A549 (cell line): ENCODE data around the gene KCNJ9. TPM values are rescaled to one million over a fixed set of nuclear protein-coding genes. Genes with fewer than 3 reads are reported as not detected.

Experiments
- ATAC-seq, 2 experiments: fragments of 200-7000 bp in 1 of 2; fragments of >200 bp in 1 of 2; cut with Nextera tagmentation in 1 of 2; cut with Tn5 transposase in 1 of 2; 3 replicates each; pipeline versions ENCODE4 v1.8.0 to v1.9.1; 2018 to 2020; ENCODE audit warnings: mild to moderate bottlenecking in 1 of 2, moderate library complexity in 1 of 2
- CTCF ChIA-PET: fragments of 300-600 bp; sonication (Branson Sonifier 250); formaldehyde crosslinking; extraction: SDS; loops from one replicate; lab custom pipeline; 2021; ENCODE audit warnings: antibody characterized with exemption, inconsistent platforms; lab: Yijun Ruan, JAX
- POLR2A ChIA-PET: fragments of 350-600 bp; formaldehyde crosslinking; extraction: SDS; loops from one replicate; lab custom pipeline; 2021; ENCODE audit warnings: antibody characterized with exemption, inconsistent platforms; lab: Yijun Ruan, JAX
- DNase-seq, 2 experiments: peaks; one replicate each; pipeline versions ENCODE4 v3.0.0 to v3.0.0-alpha.2; 2011 to 2016; ENCODE audit warnings: low read depth in 1 of 2, low spot score in 1 of 2
- FAIRE-seq: peaks from 2 replicates; lab custom pipeline; 2011; peaks lifted over from hg19 to GRCh38; lab: Jason Lieb, UNC
- H3K27ac ChIP-seq, 2 experiments: fragments of >200 bp; sonication (Bioruptor Twin); formaldehyde crosslinking; 3 replicates each; pipeline ENCODE4 v1.5.1; 2016 to 2017
- H3K4me1 ChIP-seq: fragments of >200 bp; sonication (Bioruptor Twin); formaldehyde crosslinking; 3 replicates; pipeline ENCODE4 v1.6.1; 2016
- H3K4me2 ChIP-seq: fragments of >200 bp; sonication (Bioruptor Twin); formaldehyde crosslinking; 3 replicates; pipeline ENCODE4 v1.6.1; 2016
- H3K4me3 ChIP-seq: fragments of >200 bp; sonication (Bioruptor Twin); formaldehyde crosslinking; 3 replicates; pipeline ENCODE4 v1.5.1; 2016
- H3K9me3 ChIP-seq: fragments of >200 bp; sonication (Bioruptor Twin); formaldehyde crosslinking; 3 replicates; pipeline ENCODE4 v1.6.1; 2016
- BHLHE40 ChIP-seq: IDR thresholded peaks from 2 replicates; pipeline ENCODE4 v1.6.1; 2012; ENCODE audit warnings: low read depth, low read length, inconsistent platforms
- CHD2 ChIP-seq: fragments of 150-350 bp; IDR thresholded peaks from 2 replicates; pipeline ENCODE4 v1.6.1; 2014; ENCODE audit warnings: low read length; ENCODE audit not compliant: partially characterized antibody
- CHD4 ChIP-seq: fragments of 200-600 bp; sonication (generic); IDR thresholded peaks from 2 replicates; pipeline ENCODE4 v1.6.1; 2016; ENCODE audit warnings: antibody characterized with exemption, mild to moderate bottlenecking, borderline replicate concordance
- EHMT2 ChIP-seq: fragments of 200-600 bp; sonication (generic); IDR thresholded peaks from 2 replicates; pipeline ENCODE4 v1.6.1; 2016; ENCODE audit warnings: antibody characterized with exemption, low read depth, mild to moderate bottlenecking, moderate library complexity
- EP300 ChIP-seq, 2 experiments: fragments of >200 bp; sonication (Bioruptor Twin); formaldehyde crosslinking; IDR thresholded peaks; 2 replicates in 1 of 2; 3 replicates in 1 of 2; pipeline ENCODE4 v1.6.1; 2016 to 2017
- ESRRA ChIP-seq: fragments of 150-350 bp; IDR thresholded peaks from 2 replicates; pipeline ENCODE4 v1.6.1; 2014; ENCODE audit warnings: mild to moderate bottlenecking, low read length, borderline replicate concordance
- FOSL2 ChIP-seq, 2 experiments: fragments of 450-650 bp in 1 of 2; fragments of >200 bp in 1 of 2; sonication (Bioruptor Twin) in 1 of 2; formaldehyde crosslinking; IDR thresholded peaks; 2 replicates each; pipeline versions ENCODE4 v1.5.0 to v1.6.1; 2016 to 2020; ENCODE audit warnings: mild to moderate bottlenecking in 1 of 2, moderate library complexity in 1 of 2
- GATA3 ChIP-seq: IDR thresholded peaks from 2 replicates; pipeline ENCODE4 v1.6.1; 2012; ENCODE audit warnings: borderline replicate concordance
- HDAC2 ChIP-seq: fragments of 200-600 bp; sonication (generic); IDR thresholded peaks from 2 replicates; pipeline ENCODE4 v1.6.1; 2016
- HEYL ChIP-seq: fragments of 250-450 bp; sonication (Bioruptor Pico); IDR thresholded peaks from 2 replicates; pipeline ENCODE4 v1.8.0; 2021; ENCODE audit warnings: mild to moderate bottlenecking, moderate library complexity
- HOXA7 ChIP-seq: fragments of 250-450 bp; sonication (Bioruptor Pico); IDR thresholded peaks from 2 replicates; pipeline ENCODE4 v1.5.0; 2020; ENCODE audit warnings: mild to moderate bottlenecking, moderate library complexity
- HOXB13 ChIP-seq: fragments of 250-450 bp; sonication (Bioruptor Pico); IDR thresholded peaks from 2 replicates; pipeline ENCODE4 v1.5.0; 2020; ENCODE audit warnings: low read depth, mild to moderate bottlenecking, moderate library complexity
- HOXB5 ChIP-seq: fragments of 250-450 bp; sonication (Bioruptor Pico); IDR thresholded peaks from 2 replicates; pipeline ENCODE4 v1.5.0; 2020; ENCODE audit warnings: mild to moderate bottlenecking, moderate library complexity
- JUN ChIP-seq, 2 experiments: fragments of >200 bp; sonication (Bioruptor Twin); formaldehyde crosslinking; IDR thresholded peaks; 2 replicates in 1 of 2; 3 replicates in 1 of 2; pipeline ENCODE4 v1.6.1; 2016 to 2017
- KDM1A ChIP-seq: fragments of 200-600 bp; sonication (generic); IDR thresholded peaks from 2 replicates; pipeline ENCODE4 v1.6.1; 2016; ENCODE audit warnings: low read depth, mild to moderate bottlenecking
- KDM5A ChIP-seq: fragments of 200-600 bp; sonication (generic); IDR thresholded peaks from 2 replicates; pipeline ENCODE4 v1.6.1; 2016; ENCODE audit warnings: antibody characterized with exemption, mild to moderate bottlenecking
- MAFK ChIP-seq: fragments of 450-650 bp; IDR thresholded peaks from 2 replicates; pipeline ENCODE4 v1.6.1; 2014; ENCODE audit not compliant: partially characterized antibody
- MAZ ChIP-seq: fragments of 150-350 bp; IDR thresholded peaks from 2 replicates; pipeline ENCODE4 v1.6.1; 2014; ENCODE audit warnings: antibody characterized with exemption, low read depth, low read length, borderline replicate concordance
- MYC ChIP-seq: IDR thresholded peaks from 2 replicates; pipeline ENCODE4 v1.6.1; 2012; ENCODE audit warnings: mild to moderate bottlenecking, inconsistent platforms, low read length, improper control_type of control experiment, borderline replicate concordance
- NPAS2 ChIP-seq: fragments of 250-450 bp; sonication (Bioruptor Pico); IDR thresholded peaks from 2 replicates; pipeline ENCODE4 v1.8.0; 2022; ENCODE audit warnings: mild to moderate bottlenecking, moderate library complexity, borderline replicate concordance
- NR3C1 ChIP-seq: fragments of >200 bp; sonication (Bioruptor Twin); formaldehyde crosslinking; IDR thresholded peaks from 3 replicates; pipeline ENCODE4 v1.6.1; 2017
- POLR2A ChIP-seq: IDR thresholded peaks from 2 replicates; pipeline ENCODE4 v1.6.1; 2012; ENCODE audit warnings: mild to moderate bottlenecking, low read length
- POLR2AphosphoS2 ChIP-seq: conservative IDR thresholded peaks from 2 replicates; pipeline ENCODE4 v1.6.1; 2012; ENCODE audit warnings: low read length, improper control_type of control experiment, inconsistent platforms
- RARB ChIP-seq: fragments of 250-450 bp; sonication (Bioruptor Pico); IDR thresholded peaks from 2 replicates; pipeline ENCODE4 v1.8.0; 2021; ENCODE audit warnings: mild to moderate bottlenecking, moderate library complexity
- RCOR1 ChIP-seq: fragments of 150-350 bp; IDR thresholded peaks from 2 replicates; pipeline ENCODE4 v1.6.1; 2014; ENCODE audit warnings: antibody characterized with exemption, low read length, low read depth
- RFX5 ChIP-seq: fragments of 450-650 bp; IDR thresholded peaks from 2 replicates; pipeline ENCODE4 v1.7.1; 2014; ENCODE audit warnings: antibody characterized with exemption, mild to moderate bottlenecking, moderate library complexity
- SMC3 ChIP-seq: fragments of >200 bp; sonication (Bioruptor Twin); formaldehyde crosslinking; IDR thresholded peaks from 3 replicates; pipeline ENCODE4 v1.6.1; 2018; ENCODE audit warnings: inconsistent platforms
- SREBF2 ChIP-seq: fragments of 450-650 bp; IDR thresholded peaks from 2 replicates; pipeline ENCODE4 v1.6.1; 2014; ENCODE audit warnings: mild to moderate bottlenecking, moderate library complexity
- TFCP2L1 ChIP-seq: fragments of 250-450 bp; sonication (Bioruptor Pico); IDR thresholded peaks from 2 replicates; pipeline ENCODE4 v1.5.0; 2021; ENCODE audit warnings: mild to moderate bottlenecking
- TP53 ChIP-seq: fragments of 250-450 bp; sonication (Bioruptor Pico); IDR thresholded peaks from 2 replicates; pipeline ENCODE4 v1.5.0; 2021; ENCODE audit warnings: mild to moderate bottlenecking, moderate library complexity
- ZFP36 ChIP-seq: fragments of 450-650 bp; IDR thresholded peaks from 2 replicates; pipeline ENCODE4 v1.6.1; 2014; ENCODE audit warnings: borderline replicate concordance; ENCODE audit not compliant: partially characterized antibody
- ZNF302 ChIP-seq: fragments of 250-450 bp; sonication (Bioruptor Pico); IDR thresholded peaks from 2 replicates; pipeline ENCODE4 v1.9.0; 2021; ENCODE audit warnings: inconsistent platforms, mild to moderate bottlenecking, moderate library complexity
- WGBS: methylation state at CpG from one replicate; pipeline ENCODE4 v1.1.6; 2017; ENCODE audit errors: missing lambda C conversion rate; 5-methylcytosine and 5-hydroxymethylcytosine counted together
- polyA plus RNA-seq, 4 experiments: library from polyadenylated mRNA; depleted of rRNA in 3 of 4; stranded (reverse); fragments of >200 nt; fragmentation: RNase III in 1 of 4; extraction: RNeasy Plus Mini Kit Qiagen cat#74134 plus additional on column Dnase treatment in 1 of 4; gene quantifications; 2 replicates in 3 of 4; 3 replicates in 1 of 4; pipeline ENCODE4 v1.2.3, GENCODE V29; 2011 to 2017
- TF ChIP-seq, protein P1 (sequence below): fragments of 250-450 bp; sonication (Bioruptor Pico); IDR thresholded peaks from 2 replicates; pipeline ENCODE4 v1.5.0; 2021; ENCODE audit warnings: mild to moderate bottlenecking, moderate library complexity, borderline replicate concordance
- TF ChIP-seq, protein P2 (sequence below): fragments of 150-350 bp; IDR thresholded peaks from 2 replicates; pipeline ENCODE4 v1.6.1; 2014; ENCODE audit warnings: low read depth, mild to moderate bottlenecking, low read length
- TF ChIP-seq, protein P3 (sequence below): fragments of 250-450 bp; sonication (Bioruptor Pico); IDR thresholded peaks from 2 replicates; pipeline ENCODE4 v1.5.0; 2020; ENCODE audit warnings: low read depth, mild to moderate bottlenecking, moderate library complexity
- TF ChIP-seq, protein P4 (sequence below): fragments of >200 bp; sonication (Bioruptor Twin); formaldehyde crosslinking; IDR thresholded peaks from 2 replicates; pipeline ENCODE4 v1.6.1; 2016
- TF ChIP-seq, protein P5 (sequence below): fragments of >200 bp; sonication (Bioruptor Twin); formaldehyde crosslinking; IDR thresholded peaks from 3 replicates; pipeline ENCODE4 v1.6.1; 2016
- TF ChIP-seq, protein P6 (sequence below): IDR thresholded peaks from 2 replicates; pipeline ENCODE4 v1.6.1; 2012

KCNJ9 gene
- polyA plus RNA-seq, 2 of the 4 experiments (the other 2 are of a cell fraction): not detected

DNA sequence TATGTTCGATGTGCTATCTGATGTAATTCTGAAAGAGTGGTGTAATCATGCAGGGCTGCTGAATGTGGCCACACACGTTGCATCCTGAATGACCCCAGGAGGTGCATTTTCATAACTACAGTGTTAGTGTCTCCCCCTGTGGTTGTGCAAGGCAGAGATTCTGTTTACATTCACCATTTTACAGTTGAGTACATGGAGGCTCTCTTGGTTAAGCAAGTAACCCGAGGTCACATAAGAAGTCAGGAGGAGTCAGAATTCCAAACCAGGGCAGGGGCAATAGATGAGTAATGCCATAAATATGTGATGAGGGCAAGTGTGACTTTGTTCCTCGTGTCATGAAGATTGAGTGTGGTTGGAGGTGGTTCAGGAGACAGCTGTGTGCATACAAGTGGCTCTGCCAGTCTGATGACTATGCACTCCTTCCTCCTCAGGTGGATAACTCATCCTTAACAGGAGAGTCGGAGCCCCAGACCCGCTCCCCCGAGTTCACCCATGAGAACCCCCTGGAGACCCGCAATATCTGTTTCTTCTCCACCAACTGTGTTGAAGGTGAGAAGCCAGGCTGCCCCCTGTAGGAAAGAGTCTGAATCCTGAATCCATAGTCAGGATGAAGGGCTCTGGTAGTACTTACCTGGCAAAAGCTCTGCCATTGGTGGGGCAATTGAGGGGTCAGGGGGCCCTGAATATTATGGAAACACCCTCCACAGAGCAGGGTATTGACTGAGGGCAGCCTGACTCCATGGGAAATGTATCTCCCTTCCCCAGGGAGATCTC lies 43.6 kb downstream of the KCNJ9 start:
- CTCF ChIA-PET: interaction anchor here (0.6 to 23.7 kb wide), 14 partner anchors 15 to 252 kb away, joined by 3 to 222 read pairs (median 3); partner anchors contain the start of gene PEA15
- POLR2A ChIA-PET: no interaction called here
- FAIRE-seq: peak; percentile 36
- Histone ChIP-seq H3K27ac (peak overlapping the region; percentile 85 to 93), H3K4me1 (peaks cover 54% of the 10 kb centered on the region), H3K4me3 (no peak overlapping the region), H3K9me3 (no peaks in the 10 kb centered on the region), H3K4me2 (peak overlapping the region; percentile 64)
- 20% methylated on average over 8 of the region's 8 CpGs for WGBS
- peak; percentile 90 to 94 for DNase-seq
- peak; percentile 82 to 86 for ATAC-seq
- TF ChIP-seq POLR2AphosphoS2: no peak
- TF ChIP-seq, protein P1, sequence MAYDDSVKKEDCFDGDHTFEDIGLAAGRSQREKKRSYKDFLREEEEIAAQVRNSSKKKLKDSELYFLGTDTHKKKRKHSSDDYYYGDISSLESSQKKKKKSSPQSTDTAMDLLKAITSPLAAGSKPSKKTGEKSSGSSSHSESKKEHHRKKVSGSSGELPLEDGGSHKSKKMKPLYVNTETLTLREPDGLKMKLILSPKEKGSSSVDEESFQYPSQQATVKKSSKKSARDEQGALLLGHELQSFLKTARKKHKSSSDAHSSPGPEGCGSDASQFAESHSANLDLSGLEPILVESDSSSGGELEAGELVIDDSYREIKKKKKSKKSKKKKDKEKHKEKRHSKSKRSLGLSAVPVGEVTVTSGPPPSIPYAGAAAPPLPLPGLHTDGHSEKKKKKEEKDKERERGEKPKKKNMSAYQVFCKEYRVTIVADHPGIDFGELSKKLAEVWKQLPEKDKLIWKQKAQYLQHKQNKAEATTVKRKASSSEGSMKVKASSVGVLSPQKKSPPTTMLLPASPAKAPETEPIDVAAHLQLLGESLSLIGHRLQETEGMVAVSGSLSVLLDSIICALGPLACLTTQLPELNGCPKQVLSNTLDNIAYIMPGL (CRISPR knock-in tag): no peak
- TF ChIP-seq NR3C1: no peak
- TF ChIP-seq JUN (IDR thresholded peaks at IDR 0.05): peak; percentile 89 to 92
- TF ChIP-seq MAFK: peak; percentile 64
- peak; percentile 81 for TF ChIP-seq HOXB5 (CRISPR knock-in tag)
- no peak for TF ChIP-seq TP53
- TF ChIP-seq ESRRA: peak; percentile 33; the same call in 1 of the 2 replicates
- TF ChIP-seq HOXA7 (CRISPR knock-in tag): no peak
- TF ChIP-seq RARB (CRISPR knock-in tag): no peak
- no peak for TF ChIP-seq RFX5
- TF ChIP-seq, protein P2, sequence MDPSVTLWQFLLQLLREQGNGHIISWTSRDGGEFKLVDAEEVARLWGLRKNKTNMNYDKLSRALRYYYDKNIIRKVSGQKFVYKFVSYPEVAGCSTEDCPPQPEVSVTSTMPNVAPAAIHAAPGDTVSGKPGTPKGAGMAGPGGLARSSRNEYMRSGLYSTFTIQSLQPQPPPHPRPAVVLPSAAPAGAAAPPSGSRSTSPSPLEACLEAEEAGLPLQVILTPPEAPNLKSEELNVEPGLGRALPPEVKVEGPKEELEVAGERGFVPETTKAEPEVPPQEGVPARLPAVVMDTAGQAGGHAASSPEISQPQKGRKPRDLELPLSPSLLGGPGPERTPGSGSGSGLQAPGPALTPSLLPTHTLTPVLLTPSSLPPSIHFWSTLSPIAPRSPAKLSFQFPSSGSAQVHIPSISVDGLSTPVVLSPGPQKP: no peak
- TF ChIP-seq NPAS2 (CRISPR knock-in tag): no peak
- no peak for TF ChIP-seq KDM5A
- TF ChIP-seq GATA3: peak; percentile 78
- no peak for TF ChIP-seq MYC
- no peak for TF ChIP-seq TFCP2L1
- no peak for TF ChIP-seq HDAC2
- TF ChIP-seq CHD2: no peak
- no peak for TF ChIP-seq EHMT2
- TF ChIP-seq HOXB13: no peak
- peak; percentile 87 for TF ChIP-seq FOSL2 (IDR thresholded peaks at IDR 0.05)
- peak; percentile 87 for TF ChIP-seq FOSL2 (CRISPR knock-in tag; IDR thresholded peaks at IDR 0.05)
- peak; percentile 82 to 89; a peak in 3 of 5 replicates for TF ChIP-seq EP300 (IDR thresholded peaks at IDR 0.05)
- TF ChIP-seq, protein P3, sequence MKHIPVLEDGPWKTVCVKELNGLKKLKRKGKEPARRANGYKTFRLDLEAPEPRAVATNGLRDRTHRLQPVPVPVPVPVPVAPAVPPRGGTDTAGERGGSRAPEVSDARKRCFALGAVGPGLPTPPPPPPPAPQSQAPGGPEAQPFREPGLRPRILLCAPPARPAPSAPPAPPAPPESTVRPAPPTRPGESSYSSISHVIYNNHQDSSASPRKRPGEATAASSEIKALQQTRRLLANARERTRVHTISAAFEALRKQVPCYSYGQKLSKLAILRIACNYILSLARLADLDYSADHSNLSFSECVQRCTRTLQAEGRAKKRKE: no peak
- no peak for TF ChIP-seq SREBF2
- TF ChIP-seq MAZ: no peak
- peak; percentile 46; the same call in 2 of the 3 replicates for TF ChIP-seq SMC3
- no peak for TF ChIP-seq KDM1A
- no peak for TF ChIP-seq CHD4
- no peak for TF ChIP-seq RCOR1
- TF ChIP-seq, protein P4, sequence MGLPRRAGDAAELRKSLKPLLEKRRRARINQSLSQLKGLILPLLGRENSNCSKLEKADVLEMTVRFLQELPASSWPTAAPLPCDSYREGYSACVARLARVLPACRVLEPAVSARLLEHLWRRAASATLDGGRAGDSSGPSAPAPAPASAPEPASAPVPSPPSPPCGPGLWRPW: peak; percentile 81
- TF ChIP-seq, protein P5, sequence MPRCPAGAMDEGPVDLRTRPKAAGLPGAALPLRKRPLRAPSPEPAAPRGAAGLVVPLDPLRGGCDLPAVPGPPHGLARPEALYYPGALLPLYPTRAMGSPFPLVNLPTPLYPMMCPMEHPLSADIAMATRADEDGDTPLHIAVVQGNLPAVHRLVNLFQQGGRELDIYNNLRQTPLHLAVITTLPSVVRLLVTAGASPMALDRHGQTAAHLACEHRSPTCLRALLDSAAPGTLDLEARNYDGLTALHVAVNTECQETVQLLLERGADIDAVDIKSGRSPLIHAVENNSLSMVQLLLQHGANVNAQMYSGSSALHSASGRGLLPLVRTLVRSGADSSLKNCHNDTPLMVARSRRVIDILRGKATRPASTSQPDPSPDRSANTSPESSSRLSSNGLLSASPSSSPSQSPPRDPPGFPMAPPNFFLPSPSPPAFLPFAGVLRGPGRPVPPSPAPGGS: peak; percentile 77; the same call in 2 of the 3 replicates
- TF ChIP-seq, protein P6, sequence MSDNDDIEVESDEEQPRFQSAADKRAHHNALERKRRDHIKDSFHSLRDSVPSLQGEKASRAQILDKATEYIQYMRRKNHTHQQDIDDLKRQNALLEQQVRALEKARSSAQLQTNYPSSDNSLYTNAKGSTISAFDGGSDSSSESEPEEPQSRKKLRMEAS: no peak; the same call in none of the 2 replicates
- no peak for TF ChIP-seq POLR2A
- no peak for TF ChIP-seq HEYL (CRISPR knock-in tag)
- no peak for TF ChIP-seq ZFP36
- no peak for TF ChIP-seq BHLHE40
- no peak for TF ChIP-seq ZNF302 (CRISPR knock-in tag)
